Esophagus squamous epithelium (tissue), 4 donors: ENCODE data around the gene SPDYE3.
"Not testable (repeated sequence)": the region's sequence is repeated elsewhere in the genome, so short reads cannot be mapped to it uniquely, and the experiment has no call there.

Experiments used
- CTCF ChIP-seq, 6 experiments: fragments of 450-650 bp in 4 of 6; fragments of 200-600 bp in 2 of 6; sonication (generic) in 2 of 6; IDR thresholded peaks; one replicate each; pipeline ENCODE4 v1.5.1; 2016 to 2019; ENCODE audit warnings: antibody characterized with exemption in 6 of 6, mild to moderate bottlenecking in 4 of 6, moderate library complexity in 4 of 6
- POLR2A ChIP-seq, 4 donors: fragments of 450-650 bp; IDR thresholded peaks; one replicate each; pipeline ENCODE4 v1.6.1; 2017; ENCODE audit warnings: antibody characterized with exemption in 4 of 4, mild to moderate bottlenecking in 4 of 4, moderate library complexity in 3 of 4

DNA sequence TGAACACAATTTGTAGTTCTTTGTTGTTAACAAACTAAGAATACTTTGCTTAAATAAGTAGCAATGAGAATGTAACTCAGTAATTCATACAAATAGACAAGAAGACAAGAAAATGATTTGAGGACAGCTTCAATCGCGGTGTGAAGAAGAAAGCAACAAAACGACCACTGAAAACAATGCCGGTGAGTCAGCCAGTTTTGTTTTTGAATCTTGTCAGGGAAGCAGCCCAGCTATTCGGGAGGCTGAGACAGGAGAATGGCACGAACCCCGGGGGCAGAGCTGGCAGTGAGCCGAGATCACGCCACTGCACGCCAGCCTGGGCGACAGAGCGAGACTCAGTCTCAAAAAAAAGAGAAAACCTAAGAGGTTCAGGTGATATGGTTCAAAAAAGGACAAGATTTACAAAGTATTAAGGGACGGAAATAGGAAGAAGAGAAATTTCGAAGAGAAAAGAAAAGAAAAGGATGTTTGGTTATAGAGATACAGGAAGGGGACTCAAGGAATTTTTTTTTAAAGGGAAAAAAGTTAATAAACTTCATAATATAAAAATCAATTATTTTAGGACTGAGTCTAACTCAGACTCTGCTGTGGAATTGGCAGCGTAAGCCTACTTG, 30.7 kb downstream of the SPDYE3 start:
- TF ChIP-seq CTCF, POLR2A (IDR thresholded peaks at IDR 0.05): not testable (repeated sequence)
